GM23338 (cell line): ENCODE measurements around the gene SLC16A12. TPM values are rescaled to one million over a fixed set of nuclear protein-coding genes. Genes with fewer than 3 reads are reported as not detected.

Experiments used
- CTCF ChIP-seq, 2 experiments: fragments of 200-600 bp in 1 of 2; sonication (generic) in 1 of 2; conservative IDR thresholded peaks; 2 replicates each; pipeline versions ENCODE4 v1.5.1 to v1.6.1; 2016 to 2017; ENCODE audit warnings: antibody characterized with exemption in 2 of 2, low read depth in 2 of 2, mild to moderate bottlenecking in 2 of 2, moderate library complexity in 1 of 2
- EZH2 ChIP-seq: fragments of 200-600 bp; sonication (generic); IDR thresholded peaks from one replicate; pipeline ENCODE4 v1.8.0; 2017; ENCODE audit warnings: antibody characterized with exemption, mild to moderate bottlenecking, low read depth; ENCODE audit not compliant: unreplicated experiment
- EZH2phosphoT487 ChIP-seq: fragments of 200-600 bp; sonication (generic); IDR thresholded peaks from one replicate; pipeline ENCODE4 v1.8.1; 2018; ENCODE audit warnings: antibody characterized with exemption; ENCODE audit not compliant: unreplicated experiment
- NANOG ChIP-seq: IDR thresholded peaks from 2 replicates; pipeline ENCODE4 v1.6.1; 2016; ENCODE audit warnings: antibody characterized with exemption, borderline replicate concordance
- POLR2AphosphoS5 ChIP-seq: IDR thresholded peaks from 2 replicates; pipeline ENCODE4 v1.6.1; 2016; ENCODE audit warnings: antibody characterized with exemption, low read depth
- REST ChIP-seq: IDR thresholded peaks from one replicate; pipeline ENCODE4 v1.6.1; 2018; ENCODE audit warnings: antibody characterized with exemption; ENCODE audit not compliant: unreplicated experiment
- STAT1 ChIP-seq: IDR thresholded peaks from one replicate; pipeline ENCODE4 v1.6.1; 2016; ENCODE audit warnings: antibody characterized with exemption; ENCODE audit not compliant: unreplicated experiment
- ZNF114 ChIP-seq: fragments of 250-450 bp; sonication (Bioruptor Pico); IDR thresholded peaks from 2 replicates; pipeline ENCODE4 v1.5.0; 2020; ENCODE audit warnings: mild to moderate bottlenecking, moderate library complexity
- ZNF331 ChIP-seq: fragments of 250-450 bp; sonication (Bioruptor Pico); IDR thresholded peaks from 2 replicates; pipeline ENCODE4 v1.5.0; 2020; ENCODE audit warnings: low read depth, mild to moderate bottlenecking, moderate library complexity
- polyA plus RNA-seq: library from polyadenylated mRNA; unstranded; fragments of >200 nt; fragmentation: Nextera tagmentation; extraction: Ambion mirVana; gene quantifications from 2 replicates; pipeline ENCODE4 v1.2.1, GENCODE V29; 2016
- total RNA-seq: library from RNA; depleted of rRNA; stranded (reverse); fragments of >200 nt; shearing (Covaris generic); gene quantifications from 2 replicates; pipeline ENCODE4 v1.2.3, GENCODE V29; 2014; rRNA removed

Gene SLC16A12
- total and polyA plus RNA-seq, 2 experiments from 2014 or later: 0.84 to 2.0 TPM

- TF ChIP-seq REST: no peak
- no peak for TF ChIP-seq POLR2AphosphoS5
- TF ChIP-seq ZNF331: no peak
- TF ChIP-seq NANOG: no peak
- TF ChIP-seq EZH2: no peak
- no peak for TF ChIP-seq STAT1
- TF ChIP-seq CTCF (conservative IDR thresholded peaks at IDR 0.05; ENCODE audit: low read depth in 2 of 2): no peak
- no peak for TF ChIP-seq ZNF114 (CRISPR knock-in tag)
- no peak for TF ChIP-seq EZH2phosphoT487
Observed at GRCh38 chr10:89382757-89383156, 152.6 kb downstream of the SLC16A12 start (continued).

Other genes starting within 250 kb of the SLC16A12 start
- gene IFIT2, start 233.5 kb downstream of the SLC16A12 start, total RNA-seq: not detected in 2 replicates
- 0.10 and 0.24 TPM in 2 replicates for gene IFIT2, start 233.5 kb downstream of the SLC16A12 start, polyA plus RNA-seq
- 0.43 and 0.52 TPM in 2 replicates for gene IFIT3, start 207.6 kb downstream of the SLC16A12 start, total RNA-seq
- gene IFIT3, start 207.6 kb downstream of the SLC16A12 start, polyA plus RNA-seq: 0.42 TPM in 2 replicates
- not detected in 2 replicates for gene IFIT1B, start 157.5 kb downstream of the SLC16A12 start, total RNA-seq
- 0.10 TPM in 2 replicates for gene IFIT1B, start 157.5 kb downstream of the SLC16A12 start, polyA plus RNA-seq
- gene IFIT1, start 143.0 kb downstream of the SLC16A12 start, total RNA-seq: 3.1 and 3.9 TPM in 2 replicates
- gene IFIT1, start 143.0 kb downstream of the SLC16A12 start, polyA plus RNA-seq: 1.5 and 2.4 TPM in 2 replicates
- 2.7 TPM in 2 replicates for gene IFIT5, start 121.0 kb downstream of the SLC16A12 start, total RNA-seq
- gene IFIT5, start 121.0 kb downstream of the SLC16A12 start, polyA plus RNA-seq: 2.7 and 3.2 TPM in 2 replicates
- 44.7 and 62.5 TPM in 2 replicates for gene PANK1, start 109.6 kb upstream of the SLC16A12 start, total RNA-seq
- 14.6 and 15.2 TPM in 2 replicates for gene PANK1, start 109.6 kb upstream of the SLC16A12 start, polyA plus RNA-seq
- 42.3 and 42.7 TPM in 2 replicates for gene KIF20B, start 166.0 kb upstream of the SLC16A12 start, total RNA-seq
- gene KIF20B, start 166.0 kb upstream of the SLC16A12 start, polyA plus RNA-seq: 82.4 and 111 TPM in 2 replicates